HG02623 (cell line): ENCODE measurements around the gene PON1.

Source experiments
- ATAC-seq: cut with Tn5 transposase; IDR thresholded peaks from one replicate; pipeline ENCODE4 v1.9.1; 2021; ENCODE audit warnings: moderate library complexity; ENCODE audit not compliant: unreplicated experiment

PON1 gene

GRCh38 chr7:95317966-95318365 is 6.4 kb downstream of the PON1 start:
- no peak for ATAC-seq

GRCh38 chr7:95317546-95317945 is 6.8 kb downstream of the PON1 start:
- ATAC-seq: no peak

- no peak for ATAC-seq
Measured at GRCh38 chr7:95316588-95316987, 7.7 kb downstream of the PON1 start.

- ATAC-seq: no peak
Measured at GRCh38 chr7:95312561-95312960, 11.8 kb downstream of the PON1 start.

GRCh38 chr7:95311389-95311788 is 12.9 kb downstream of the PON1 start:
- no peak for ATAC-seq

GRCh38 chr7:95309951-95310350 is 14.4 kb downstream of the PON1 start:
- no peak for ATAC-seq

- ATAC-seq: no peak
Measured at GRCh38 chr7:95304990-95305389, 19.3 kb downstream of the PON1 start.

GRCh38 chr7:95303013-95303905 is 21.1 kb downstream of the PON1 start:
- no peak for ATAC-seq

GRCh38 chr7:95298091-95298490 is 26.2 kb downstream of the PON1 start:
- ATAC-seq: no peak

GRCh38 chr7:95297041-95297440 is 27.3 kb downstream of the PON1 start:
- no peak for ATAC-seq

- no peak for ATAC-seq
Measured at GRCh38 chr7:95296456-95296855, 27.9 kb downstream of the PON1 start.

- ATAC-seq: no peak
Measured at GRCh38 chr7:95295397-95295796, 28.9 kb downstream of the PON1 start.

- no peak for ATAC-seq
Measured at GRCh38 chr7:95290166-95290830, 34.0 kb downstream of the PON1 start.

GRCh38 chr7:95286096-95286495 is 38.2 kb downstream of the PON1 start:
- ATAC-seq: no peak

GRCh38 chr7:95279417-95279816 is 44.9 kb downstream of the PON1 start:
- ATAC-seq: no peak

- ATAC-seq: no peak
Measured at GRCh38 chr7:95276114-95276513, 48.2 kb downstream of the PON1 start.

GRCh38 chr7:95269640-95270039 is 54.7 kb downstream of the PON1 start:
- no peak for ATAC-seq

GRCh38 chr7:95267754-95268153 is 56.6 kb downstream of the PON1 start:
- no peak for ATAC-seq

- ATAC-seq: no peak
Measured at GRCh38 chr7:95265634-95266033, 58.7 kb downstream of the PON1 start.

GRCh38 chr7:95264363-95264891 is 59.9 kb downstream of the PON1 start:
- no peak for ATAC-seq

GRCh38 chr7:95263785-95264362 is 60.5 kb downstream of the PON1 start:
- no peak for ATAC-seq

- ATAC-seq: no peak
Measured at GRCh38 chr7:95262875-95263274, 61.5 kb downstream of the PON1 start.
